Activated T-cell treated with anti-CD3 and anti-CD28 coated beads, Interleukin-2, amount 50 U/mL, for 24 hours (primary cell): ENCODE results near the gene MRC2.

Experiments used
- DNase-seq: peaks from one replicate; pipeline ENCODE4 v3.0.0-alpha.2; 2020
- H3K27ac Mint-ChIP-seq: 2 replicates; pipeline ENCODE4 v1.8.0; 2020; ENCODE audit warnings: mild to moderate bottlenecking, mixed read lengths
- H3K27me3 Mint-ChIP-seq: 2 replicates; pipeline ENCODE4 v1.8.0; 2020; ENCODE audit warnings: mixed read lengths
- H3K36me3 Mint-ChIP-seq: 2 replicates; pipeline ENCODE4 v1.8.0; 2020; ENCODE audit warnings: low read depth, mixed read lengths
- H3K4me1 Mint-ChIP-seq: 2 replicates; pipeline ENCODE4 v1.8.0; 2020; ENCODE audit warnings: low read depth, mixed read lengths
- H3K4me3 Mint-ChIP-seq: 2 replicates; pipeline ENCODE4 v1.8.0; 2020; ENCODE audit warnings: mild to moderate bottlenecking, moderate library complexity, mixed read lengths
- H3K9me3 Mint-ChIP-seq: 2 replicates; pipeline ENCODE4 v1.8.0; 2020; ENCODE audit warnings: mixed read lengths

MRC2 gene

DNA sequence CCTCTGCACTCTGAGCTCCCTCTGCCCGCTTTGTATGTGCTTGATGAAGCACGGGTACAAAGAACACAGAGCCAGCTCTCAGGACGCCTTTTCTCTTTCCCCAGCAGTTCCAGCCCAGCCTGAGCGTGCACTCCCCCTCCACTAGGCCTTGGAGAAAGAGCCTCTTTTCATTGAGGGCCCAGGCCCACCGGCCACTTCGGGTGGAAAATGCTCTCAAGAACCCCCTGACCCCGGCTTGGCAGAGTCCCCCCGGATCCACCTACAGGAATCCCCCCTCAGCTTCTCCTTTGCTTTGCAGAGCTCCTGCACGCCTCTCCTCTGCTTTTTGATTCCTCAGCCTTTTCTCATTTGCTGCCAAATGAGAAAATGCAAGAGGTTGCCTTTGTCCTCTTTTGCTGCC lies 30.2 kb downstream of the MRC2 start:
- DNase-seq: no peak
- Mint-ChIP-seq H3K9me3 (peaks cover 13% of the 10 kb centered on the region), H3K36me3 (no peaks in the 10 kb centered on the region), H3K27me3 (peaks cover 55% of the 10 kb centered on the region), H3K4me3 (no peak overlapping the region), H3K27ac (no peak overlapping the region), H3K4me1 (peaks cover 16% of the 10 kb centered on the region)

DNA sequence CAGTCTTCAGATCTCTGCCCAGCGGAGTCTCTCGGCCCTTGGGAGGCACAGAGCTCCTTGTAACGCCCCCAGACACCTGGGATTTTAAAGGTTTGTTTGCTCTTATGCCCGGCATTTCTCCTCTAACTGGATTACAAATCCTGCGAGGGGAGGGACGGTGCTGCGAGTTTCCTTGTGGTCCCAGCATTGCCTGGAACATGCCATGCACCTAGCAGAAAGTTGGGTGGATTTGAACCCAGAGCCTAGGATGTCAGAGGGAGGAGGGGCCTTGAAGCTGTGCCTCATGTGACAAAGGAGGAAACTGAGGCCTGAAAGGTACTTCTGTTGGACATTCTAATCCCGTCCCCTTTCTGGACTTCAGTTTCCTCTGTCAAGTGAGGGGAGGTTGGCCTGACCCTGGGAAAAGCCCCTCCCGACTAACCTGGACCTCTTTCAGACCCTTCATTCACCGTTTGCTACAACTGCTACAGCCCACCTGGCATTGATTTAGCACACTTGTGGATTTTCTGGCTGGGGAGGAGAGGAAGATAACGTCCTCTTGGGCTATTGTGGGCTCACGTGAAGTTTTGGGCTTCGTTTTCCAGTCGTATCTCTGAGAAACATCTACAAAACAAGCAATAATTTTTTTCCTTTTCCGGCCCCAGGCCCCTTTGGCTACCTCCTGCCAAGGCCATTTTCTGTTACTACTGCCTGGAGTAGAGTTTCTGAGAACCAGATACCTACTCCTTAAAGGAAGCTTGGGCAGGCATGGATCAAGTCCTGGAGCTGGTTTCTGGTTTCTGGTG lies 30.9 kb downstream of the MRC2 start:
- peaks cover 11% of the 10 kb centered on the region for H3K4me1 Mint-ChIP-seq
- H3K9me3 Mint-ChIP-seq: peaks cover 13% of the 10 kb centered on the region
- no peak overlapping the region for H3K27ac Mint-ChIP-seq
- no peak for DNase-seq
- H3K27me3 Mint-ChIP-seq: peaks cover 55% of the 10 kb centered on the region
- no peak overlapping the region for H3K4me3 Mint-ChIP-seq
- H3K36me3 Mint-ChIP-seq: no peaks in the 10 kb centered on the region

- Mint-ChIP-seq H3K36me3 (no peaks in the 10 kb centered on the region), H3K4me1 (no peaks in the 10 kb centered on the region), H3K9me3 (peaks cover 13% of the 10 kb centered on the region), H3K27ac (no peak overlapping the region), H3K27me3 (peaks cover 48% of the 10 kb centered on the region), H3K4me3 (no peak overlapping the region)
- DNase-seq: no peak
Measured at GRCh38 chr17:62660629-62661118, 33.2 kb downstream of the MRC2 start.

DNA sequence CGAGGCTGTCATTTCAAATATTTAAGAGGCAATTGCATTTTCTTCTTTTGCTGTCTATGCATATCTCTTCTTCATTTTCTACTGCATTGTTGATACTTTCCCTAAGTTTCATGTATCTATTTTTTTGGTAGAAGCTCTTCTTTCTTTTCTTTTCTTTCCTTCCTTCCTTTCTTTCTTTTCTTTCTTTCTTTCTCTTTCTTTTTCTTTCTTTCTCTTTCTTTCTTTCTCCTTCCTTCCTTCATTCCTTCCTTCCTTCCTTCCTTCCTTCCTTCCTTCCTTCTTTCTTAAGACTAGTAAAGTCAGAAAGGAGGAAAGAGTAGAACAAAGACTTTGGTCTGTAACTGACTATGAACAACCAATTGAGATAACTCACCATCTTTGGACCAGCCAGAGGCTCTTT lies 33.9 kb downstream of the MRC2 start:
- Mint-ChIP-seq H3K4me1 (no peaks in the 10 kb centered on the region), H3K9me3 (peaks cover 13% of the 10 kb centered on the region), H3K36me3 (no peaks in the 10 kb centered on the region), H3K4me3 (no peak overlapping the region), H3K27ac (no peak overlapping the region), H3K27me3 (peaks cover 41% of the 10 kb centered on the region)
- no peak for DNase-seq

- Mint-ChIP-seq H3K9me3 (peaks cover 13% of the 10 kb centered on the region), H3K27ac (no peak overlapping the region), H3K4me1 (peaks cover 3% of the 10 kb centered on the region), H3K4me3 (no peak overlapping the region), H3K36me3 (no peaks in the 10 kb centered on the region), H3K27me3 (peaks cover 29% of the 10 kb centered on the region)
- no peak for DNase-seq
Measured at GRCh38 chr17:62662855-62663254, 35.4 kb downstream of the MRC2 start.

DNA sequence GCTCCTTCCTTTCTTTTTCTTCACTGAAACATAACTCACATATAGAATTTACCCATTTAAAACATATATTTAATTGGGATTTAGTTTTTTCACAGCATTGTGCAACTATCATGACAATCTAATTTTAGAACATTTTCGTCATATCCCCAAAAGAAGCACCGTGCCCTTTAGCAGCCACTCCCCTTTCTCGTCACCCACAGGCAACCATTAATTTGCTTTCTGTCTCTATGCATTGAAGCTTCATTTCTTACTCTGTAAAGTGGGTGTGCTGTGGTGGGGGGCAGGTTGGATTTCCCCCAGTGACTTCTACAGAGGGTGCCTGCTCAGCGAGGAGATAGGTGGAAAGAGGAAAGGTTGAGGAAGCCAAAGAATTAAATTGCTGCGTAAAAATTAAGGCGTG lies 35.8 kb downstream of the MRC2 start:
- Mint-ChIP-seq H3K4me3 (no peak overlapping the region), H3K27me3 (peaks cover 26% of the 10 kb centered on the region)

DNA sequence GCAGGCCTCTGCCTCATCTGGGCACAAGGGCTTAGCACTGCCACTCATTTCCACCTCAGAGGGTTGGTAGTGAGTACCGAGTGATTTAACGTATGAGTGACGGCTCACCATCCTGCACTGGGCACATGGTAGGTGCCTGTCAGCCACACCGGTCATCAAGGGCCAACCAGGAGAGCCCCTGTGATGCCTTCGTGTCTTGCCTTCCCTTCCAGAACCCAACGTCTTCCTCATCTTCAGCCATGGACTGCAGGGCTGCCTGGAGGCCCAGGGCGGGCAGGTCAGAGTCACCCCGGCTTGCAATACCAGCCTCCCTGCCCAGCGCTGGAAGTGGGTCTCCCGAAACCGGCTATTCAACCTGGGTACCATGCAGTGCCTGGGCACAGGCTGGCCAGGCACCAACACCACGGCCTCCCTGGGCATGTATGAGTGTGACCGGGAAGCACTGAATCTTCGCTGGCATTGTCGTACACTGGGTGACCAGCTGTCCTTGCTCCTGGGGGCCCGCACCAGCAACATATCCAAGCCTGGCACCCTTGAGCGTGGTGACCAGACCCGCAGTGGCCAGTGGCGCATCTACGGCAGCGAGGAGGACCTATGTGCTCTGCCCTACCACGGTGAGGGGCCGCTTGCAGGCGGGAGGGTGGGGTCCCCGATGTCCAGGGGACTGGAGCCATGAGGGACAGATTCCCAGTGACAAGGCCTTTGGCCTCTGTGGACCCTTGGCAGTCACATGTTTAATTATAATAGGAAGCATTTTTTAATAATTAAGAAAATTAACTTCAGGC lies 37.1 kb downstream of the MRC2 start:
- H3K36me3 Mint-ChIP-seq: no peaks in the 10 kb centered on the region
- peaks cover 13% of the 10 kb centered on the region for H3K9me3 Mint-ChIP-seq
- peaks cover 14% of the 10 kb centered on the region for H3K27me3 Mint-ChIP-seq
- H3K27ac Mint-ChIP-seq: no peak overlapping the region
- peaks cover 3% of the 10 kb centered on the region for H3K4me1 Mint-ChIP-seq
- DNase-seq: no peak
- H3K4me3 Mint-ChIP-seq: no peak overlapping the region

More for the DNA sequence above, 35.8 kb downstream of the MRC2 start:
- DNase-seq: no peak
- Mint-ChIP-seq H3K4me1 (peaks cover 3% of the 10 kb centered on the region), H3K27ac (no peak overlapping the region), H3K9me3 (peaks cover 13% of the 10 kb centered on the region), H3K36me3 (no peaks in the 10 kb centered on the region)

DNA sequence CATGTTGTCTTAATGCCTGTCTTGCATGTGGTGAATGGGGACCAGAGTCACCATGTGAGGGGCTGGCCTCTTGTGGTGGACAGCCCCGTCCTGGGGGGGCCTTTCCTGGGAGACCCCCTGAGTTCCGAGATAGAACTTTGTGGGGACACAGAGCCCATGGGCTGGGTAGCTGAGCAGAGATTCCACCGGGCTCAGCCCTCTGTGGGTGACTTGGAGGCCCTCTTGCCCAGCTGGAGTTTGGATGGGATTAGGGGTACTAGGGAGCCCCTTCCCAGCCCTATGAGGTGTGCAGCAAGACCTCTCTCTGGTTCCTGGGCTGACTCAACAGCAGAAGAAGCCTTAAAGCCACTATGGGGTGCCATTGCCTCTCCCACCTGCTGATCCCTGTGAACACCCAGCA lies 38.1 kb downstream of the MRC2 start:
- peaks cover 3% of the 10 kb centered on the region for H3K4me1 Mint-ChIP-seq
- no peak for DNase-seq
- H3K27me3 Mint-ChIP-seq: peaks cover 8% of the 10 kb centered on the region
- peaks cover 7% of the 10 kb centered on the region for H3K9me3 Mint-ChIP-seq
- H3K36me3 Mint-ChIP-seq: no peaks in the 10 kb centered on the region
- no peak overlapping the region for H3K4me3 Mint-ChIP-seq
- no peak overlapping the region for H3K27ac Mint-ChIP-seq

- H3K36me3 Mint-ChIP-seq: no peaks in the 10 kb centered on the region
- H3K27ac Mint-ChIP-seq: no peak overlapping the region
- H3K4me1 Mint-ChIP-seq: peaks cover 3% of the 10 kb centered on the region
- peaks cover 6% of the 10 kb centered on the region for H3K27me3 Mint-ChIP-seq
- DNase-seq: no peak
- no peak overlapping the region for H3K4me3 Mint-ChIP-seq
- peaks cover 2% of the 10 kb centered on the region for H3K9me3 Mint-ChIP-seq
Measured at GRCh38 chr17:62666061-62666800, 38.8 kb downstream of the MRC2 start.

DNA sequence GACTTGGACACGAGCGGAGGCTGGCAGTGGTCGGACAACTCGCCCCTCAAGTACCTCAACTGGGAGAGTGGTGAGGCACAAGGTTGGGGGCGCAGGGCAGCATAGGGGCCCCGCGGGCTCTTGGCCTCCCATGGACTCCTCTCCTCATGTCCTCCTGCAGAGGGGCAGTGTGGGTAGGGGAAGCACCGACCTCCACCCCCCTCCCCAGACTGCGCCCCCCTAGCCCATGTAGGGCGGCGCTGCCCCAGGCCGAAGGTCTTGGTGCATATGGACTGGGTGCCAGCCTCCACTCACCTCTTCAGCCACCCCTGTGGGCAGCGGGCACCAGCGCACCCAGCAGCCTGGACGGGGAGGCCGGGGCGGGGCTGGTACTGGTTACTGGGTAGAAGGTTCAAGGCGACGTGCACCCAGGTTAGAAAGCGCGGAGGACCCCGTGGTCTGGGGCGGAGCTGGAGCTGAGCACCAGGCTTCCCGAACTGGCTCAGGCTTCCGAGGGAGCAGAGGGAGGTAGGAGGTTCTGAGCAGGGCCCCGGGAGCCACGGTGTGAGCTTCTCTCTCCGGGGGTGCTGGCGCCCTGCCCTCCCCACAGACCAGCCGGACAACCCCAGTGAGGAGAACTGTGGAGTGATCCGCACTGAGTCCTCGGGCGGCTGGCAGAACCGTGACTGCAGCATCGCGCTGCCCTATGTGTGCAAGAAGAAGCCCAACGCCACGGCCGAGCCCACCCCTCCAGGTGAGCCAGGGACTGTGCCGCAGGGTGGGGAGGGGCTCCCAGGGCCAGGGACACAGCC lies 39.5 kb downstream of the MRC2 start:
- Mint-ChIP-seq H3K36me3 (no peaks in the 10 kb centered on the region), H3K27ac (no peak overlapping the region), H3K4me1 (peaks cover 3% of the 10 kb centered on the region), H3K27me3 (peaks cover 6% of the 10 kb centered on the region), H3K9me3 (no peaks in the 10 kb centered on the region), H3K4me3 (no peak overlapping the region)
- no peak for DNase-seq

GRCh38 chr17:62668091-62668804 lies 40.8 kb downstream of the MRC2 start:
- no peak overlapping the region for H3K4me3 Mint-ChIP-seq
- DNase-seq: no peak
- H3K9me3 Mint-ChIP-seq: no peaks in the 10 kb centered on the region
- H3K27ac Mint-ChIP-seq: no peak overlapping the region
- peaks cover 4% of the 10 kb centered on the region for H3K4me1 Mint-ChIP-seq
- no peaks in the 10 kb centered on the region for H3K36me3 Mint-ChIP-seq
- peaks cover 6% of the 10 kb centered on the region for H3K27me3 Mint-ChIP-seq

- H3K36me3 Mint-ChIP-seq: no peaks in the 10 kb centered on the region
- peaks cover 4% of the 10 kb centered on the region for H3K4me1 Mint-ChIP-seq
- no peaks in the 10 kb centered on the region for H3K9me3 Mint-ChIP-seq
- no peak for DNase-seq
- no peaks in the 10 kb centered on the region for H3K27me3 Mint-ChIP-seq
- H3K4me3 Mint-ChIP-seq: no peak overlapping the region
- H3K27ac Mint-ChIP-seq: no peak overlapping the region
Measured at GRCh38 chr17:62670202-62670821, 42.8 kb downstream of the MRC2 start.

GRCh38 chr17:62671553-62671952 lies 44.1 kb downstream of the MRC2 start:
- H3K4me3 Mint-ChIP-seq: no peak overlapping the region
- no peaks in the 10 kb centered on the region for H3K9me3 Mint-ChIP-seq
- no peak overlapping the region for H3K27ac Mint-ChIP-seq
- DNase-seq: no peak
- H3K4me1 Mint-ChIP-seq: peaks cover 4% of the 10 kb centered on the region
- H3K36me3 Mint-ChIP-seq: no peaks in the 10 kb centered on the region
- H3K27me3 Mint-ChIP-seq: no peaks in the 10 kb centered on the region
